ENCODE results near the gene POLR2A. TPM values are rescaled to one million over a fixed set of nuclear protein-coding genes. Genes with fewer than 3 reads are reported as not detected.

POLR2A gene
- total and polyA plus RNA-seq, 2 of the 4 experiments (the other 2 are of a cell fraction) = 54.0 to 56.6 TPM

DNA sequence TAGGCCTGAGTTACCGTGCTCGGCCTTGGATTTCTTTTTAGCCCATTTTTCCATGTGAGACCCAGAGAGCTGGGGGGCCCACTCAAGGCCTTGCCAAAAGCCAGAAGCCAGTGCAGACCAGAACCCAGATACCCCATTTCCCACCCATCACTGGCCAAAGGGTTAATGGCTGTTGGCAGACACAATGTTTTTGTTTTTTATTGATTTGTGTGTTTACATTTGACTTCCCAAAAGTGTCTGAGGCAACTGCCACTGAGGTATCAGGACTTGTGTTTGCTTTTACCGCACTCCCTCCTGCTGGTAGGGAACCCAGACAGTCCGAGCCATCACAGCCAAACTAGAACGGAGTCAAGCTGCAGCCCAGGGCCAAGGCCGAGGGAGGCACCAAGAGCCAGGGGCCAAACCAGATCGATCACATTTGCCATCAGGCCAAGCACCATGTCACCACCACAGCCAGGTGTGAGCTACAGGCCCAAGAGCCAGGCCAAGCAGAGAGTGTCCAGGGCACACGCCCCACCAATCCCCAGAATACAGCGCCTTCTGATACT, 57.0 kb downstream of the POLR2A start:
- Histone ChIP-seq H2BK20ac (ENCODE audit: low read depth, low read length) (no peak overlapping the region), H3K14ac (replicated peaks; ENCODE audit: low read depth, low read length) (no peak overlapping the region), H4K8ac (ENCODE audit: low read depth in 2 of 2, low read length in 2 of 2) (no peak overlapping the region), H2AFZ (replicated peaks; ENCODE audit: low read length, poor library complexity) (peak overlapping the region; percentile 14), H2AK9ac (replicated peaks; ENCODE audit: low read depth, low read length, poor library complexity) (no peak overlapping the region), H3K9me1 (ENCODE audit: insufficient read depth, low read length) (no peaks in the 10 kb centered on the region), H4K5ac (ENCODE audit: low read depth, low read length) (no peak overlapping the region), H4K91ac (ENCODE audit: insufficient read depth, low read depth, low read length) (no peak overlapping the region), H2BK120ac (ENCODE audit: low read depth, low read length) (no peak overlapping the region), H3K9me3 (ENCODE audit: control insufficient read depth, insufficient read depth, low read length) (peaks cover 14% of the 10 kb centered on the region), H3K9ac (ENCODE audit: low read depth, low read length) (no peak overlapping the region), H3K4me3 (ENCODE audit: insufficient read depth, low read depth, low read length) (no peak overlapping the region), H2BK5ac (ENCODE audit: low read depth, low read length, poor library complexity, severe bottlenecking) (no peak overlapping the region), H2BK15ac (ENCODE audit: low read depth, low read length) (no peak overlapping the region), H3K18ac (ENCODE audit: low read depth, low read length) (no peak overlapping the region), H3K4ac (ENCODE audit: low read depth, low read length) (no peak overlapping the region), H3K27ac (ENCODE audit: insufficient read depth, low read length) (no peak overlapping the region), H3K4me1 (ENCODE audit: control insufficient read depth, insufficient read depth, low read length) (no peaks in the 10 kb centered on the region), H3K36me3 (ENCODE audit: control insufficient read depth, insufficient read depth, low read length) (no peaks in the 10 kb centered on the region), H4K20me1 (ENCODE audit: insufficient read depth, low read length) (no peaks in the 10 kb centered on the region), H3K23ac (ENCODE audit: low read depth, low read length) (no peak overlapping the region), H3K4me2 (ENCODE audit: low read depth, low read length) (no peak overlapping the region), H2AK5ac (ENCODE audit: low read depth, low read length) (no peak overlapping the region), H3K79me1 (ENCODE audit: low read depth in 1 of 2, low read length in 2 of 2) (no peaks in the 10 kb centered on the region), H3K27me3 (ENCODE audit: control insufficient read depth, insufficient read depth, low read length) (peaks cover 12% of the 10 kb centered on the region), H3K56ac (ENCODE audit: extremely low read depth, insufficient read depth, low read length) (no peak overlapping the region)
- no peak for ATAC-seq (ENCODE audit: low read depth)
- intact Hi-C loops (cut with micrococcal nuclease) = no loop called here
- 58% methylated on average over 3 of the region's 9 CpGs; no CpG with 5 or more reads in 1 of the 2 experiments for WGBS, 2 experiments (ENCODE audit: extremely low coverage in 2 of 2, insufficient read length in 1 of 2)
- ChIA-PET CTCF (no interaction called here), POLR2A (ENCODE audit: unreplicated experiment) (no interaction called here)
- no peak for DNase-seq
- no TSS peak for BruUV-seq (replicated peaks)
- dilution Hi-C loops (cut with HindIII; ENCODE audit: low sequenced_read_pairs, unreplicated experiment) = no loop called here
- in situ Hi-C loops (cut with MboI; ENCODE audit: low sequenced_read_pairs) = loop anchor here (25.0 kb wide), 1 partner anchor 479 kb away; no protein-coding TSS in a partner anchor
- TF ChIP-seq CEBPB (IDR thresholded peaks at IDR 0.05; ENCODE audit: low read depth, low read length) (no peak), BHLHE40 (IDR thresholded peaks at IDR 0.05; ENCODE audit: low read depth, low read length) (no peak), MAZ (IDR thresholded peaks at IDR 0.05; ENCODE audit: borderline replicate concordance, low read depth, low read length) (no peak), RAD21 (IDR thresholded peaks at IDR 0.05; ENCODE audit: low read length) (no peak), RFX5 (IDR thresholded peaks at IDR 0.05; ENCODE audit: low read depth, low read length) (no peak), NFE2L2 (IDR thresholded peaks at IDR 0.05; ENCODE audit: low read depth, low read length) (no peak), FOS (IDR thresholded peaks at IDR 0.05; ENCODE audit: low read depth, low read length) (no peak), MXI1 (IDR thresholded peaks at IDR 0.05; ENCODE audit: borderline replicate concordance, low read depth, low read length) (no peak), RCOR1 (IDR thresholded peaks at IDR 0.05; ENCODE audit: insufficient replicate concordance, low read length) (no peak)
- TF ChIP-seq, protein P1, sequence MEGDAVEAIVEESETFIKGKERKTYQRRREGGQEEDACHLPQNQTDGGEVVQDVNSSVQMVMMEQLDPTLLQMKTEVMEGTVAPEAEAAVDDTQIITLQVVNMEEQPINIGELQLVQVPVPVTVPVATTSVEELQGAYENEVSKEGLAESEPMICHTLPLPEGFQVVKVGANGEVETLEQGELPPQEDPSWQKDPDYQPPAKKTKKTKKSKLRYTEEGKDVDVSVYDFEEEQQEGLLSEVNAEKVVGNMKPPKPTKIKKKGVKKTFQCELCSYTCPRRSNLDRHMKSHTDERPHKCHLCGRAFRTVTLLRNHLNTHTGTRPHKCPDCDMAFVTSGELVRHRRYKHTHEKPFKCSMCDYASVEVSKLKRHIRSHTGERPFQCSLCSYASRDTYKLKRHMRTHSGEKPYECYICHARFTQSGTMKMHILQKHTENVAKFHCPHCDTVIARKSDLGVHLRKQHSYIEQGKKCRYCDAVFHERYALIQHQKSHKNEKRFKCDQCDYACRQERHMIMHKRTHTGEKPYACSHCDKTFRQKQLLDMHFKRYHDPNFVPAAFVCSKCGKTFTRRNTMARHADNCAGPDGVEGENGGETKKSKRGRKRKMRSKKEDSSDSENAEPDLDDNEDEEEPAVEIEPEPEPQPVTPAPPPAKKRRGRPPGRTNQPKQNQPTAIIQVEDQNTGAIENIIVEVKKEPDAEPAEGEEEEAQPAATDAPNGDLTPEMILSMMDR (conservative IDR thresholded peaks at IDR 0.05; ENCODE audit: low read depth, low read length) = no peak
